GM19193 (cell line): ENCODE results near the gene NRG3.

Experiments used
- POLR2A ChIP-seq: IDR thresholded peaks from 4 replicates; pipeline ENCODE4 v1.6.1; 2011; ENCODE audit not compliant: insufficient read depth, insufficient read length; ENCODE audit errors: extremely low read depth

NRG3 gene

GRCh38 chr10:82880776-82881290 is 1005.8 kb downstream of the NRG3 start:
- TF ChIP-seq POLR2A, result no peak

GRCh38 chr10:82882722-82883121 is 1007.7 kb downstream of the NRG3 start:
- no peak for TF ChIP-seq POLR2A

GRCh38 chr10:82883603-82884002 is 1008.6 kb downstream of the NRG3 start:
- TF ChIP-seq POLR2A, result no peak

GRCh38 chr10:82887488-82887887 is 1012.5 kb downstream of the NRG3 start:
- TF ChIP-seq POLR2A, result no peak

- no peak for TF ChIP-seq POLR2A
These were observed 1013.9 kb downstream of the NRG3 start for GRCh38 chr10:82888809-82889455.

GRCh38 chr10:82889728-82890127 is 1014.7 kb downstream of the NRG3 start:
- no peak for TF ChIP-seq POLR2A

GRCh38 chr10:82890573-82890972 is 1015.6 kb downstream of the NRG3 start:
- no peak for TF ChIP-seq POLR2A

GRCh38 chr10:82908096-82908495 is 1033.1 kb downstream of the NRG3 start:
- no peak for TF ChIP-seq POLR2A

GRCh38 chr10:82908751-82909150 is 1033.8 kb downstream of the NRG3 start:
- TF ChIP-seq POLR2A, result no peak

- no peak for TF ChIP-seq POLR2A
These were observed 1035.3 kb downstream of the NRG3 start for GRCh38 chr10:82910301-82910700.

- TF ChIP-seq POLR2A, result no peak
These were observed 1039.7 kb downstream of the NRG3 start for GRCh38 chr10:82914655-82915136.

- TF ChIP-seq POLR2A, result no peak
These were observed 1041.9 kb downstream of the NRG3 start for GRCh38 chr10:82916941-82917340.

GRCh38 chr10:82918022-82918421 is 1043.0 kb downstream of the NRG3 start:
- no peak for TF ChIP-seq POLR2A

GRCh38 chr10:82922046-82922445 is 1047.1 kb downstream of the NRG3 start:
- TF ChIP-seq POLR2A, result no peak

GRCh38 chr10:82922755-82923154 is 1047.8 kb downstream of the NRG3 start:
- TF ChIP-seq POLR2A, result no peak

- TF ChIP-seq POLR2A, result no peak
These were observed 1049.7 kb downstream of the NRG3 start for GRCh38 chr10:82924711-82925110.
